AG09319 (cell line): ENCODE data around the gene PSMG2.

Source experiments
- DNase-seq: peaks from one replicate; pipeline ENCODE4 v3.0.0-alpha.2; 2010; ENCODE audit warnings: low read depth; ENCODE audit errors: extremely low read depth
- TF ChIP-seq, protein P1 (sequence below): IDR thresholded peaks from 2 replicates; pipeline ENCODE4 v1.5.1; 2011; ENCODE audit warnings: low read depth, mild to moderate bottlenecking, inconsistent platforms, low read length, moderate library complexity

PSMG2 gene

GRCh38 chr18:12702221-12703095, at the start of gene PSMG2, which contains the start of gene CEP76:
PSMG2 (plus strand) TSS chr18:12703042; CDS start chr18:12703108, 66 bp downstream.
CEP76 (minus strand) TSS chr18:12702723; CDS start chr18:12702548, 175 bp downstream.
- TF ChIP-seq, protein P1, sequence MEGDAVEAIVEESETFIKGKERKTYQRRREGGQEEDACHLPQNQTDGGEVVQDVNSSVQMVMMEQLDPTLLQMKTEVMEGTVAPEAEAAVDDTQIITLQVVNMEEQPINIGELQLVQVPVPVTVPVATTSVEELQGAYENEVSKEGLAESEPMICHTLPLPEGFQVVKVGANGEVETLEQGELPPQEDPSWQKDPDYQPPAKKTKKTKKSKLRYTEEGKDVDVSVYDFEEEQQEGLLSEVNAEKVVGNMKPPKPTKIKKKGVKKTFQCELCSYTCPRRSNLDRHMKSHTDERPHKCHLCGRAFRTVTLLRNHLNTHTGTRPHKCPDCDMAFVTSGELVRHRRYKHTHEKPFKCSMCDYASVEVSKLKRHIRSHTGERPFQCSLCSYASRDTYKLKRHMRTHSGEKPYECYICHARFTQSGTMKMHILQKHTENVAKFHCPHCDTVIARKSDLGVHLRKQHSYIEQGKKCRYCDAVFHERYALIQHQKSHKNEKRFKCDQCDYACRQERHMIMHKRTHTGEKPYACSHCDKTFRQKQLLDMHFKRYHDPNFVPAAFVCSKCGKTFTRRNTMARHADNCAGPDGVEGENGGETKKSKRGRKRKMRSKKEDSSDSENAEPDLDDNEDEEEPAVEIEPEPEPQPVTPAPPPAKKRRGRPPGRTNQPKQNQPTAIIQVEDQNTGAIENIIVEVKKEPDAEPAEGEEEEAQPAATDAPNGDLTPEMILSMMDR: no peak
- DNase-seq: peak; percentile 67

DNA sequence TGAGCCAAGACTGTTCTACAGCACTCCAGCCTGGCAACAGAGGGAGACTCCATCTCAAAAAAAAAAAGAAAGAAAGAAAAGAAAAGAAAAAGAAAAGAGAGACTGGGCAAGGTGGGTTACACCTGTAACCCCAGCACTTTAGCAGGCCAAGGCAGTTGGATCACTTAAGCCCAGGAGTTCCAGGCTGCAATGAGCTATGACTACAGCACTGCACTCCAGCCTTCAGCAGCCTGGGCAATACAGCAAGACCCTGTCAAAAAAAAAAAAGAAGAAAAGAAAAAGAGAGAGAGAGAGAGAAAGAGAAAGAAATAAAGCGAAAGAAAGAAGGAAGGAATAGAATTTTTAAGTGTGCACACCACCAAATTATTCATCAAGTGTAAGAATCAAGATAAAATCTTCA, 47.9 kb upstream of the PSMG2 start:
- TF ChIP-seq, protein P1: no peak
- DNase-seq: no peak

GRCh38 chr18:12656605-12656937, 46.3 kb upstream of the PSMG2 start:
- DNase-seq: no peak

GRCh38 chr18:12656938-12657683, 45.7 kb upstream of the PSMG2 start:
- TF ChIP-seq, protein P1: no peak
- DNase-seq: no peak

More at GRCh38 chr18:12656605-12656937, 46.3 kb upstream of the PSMG2 start:
- TF ChIP-seq, protein P1: no peak

DNA sequence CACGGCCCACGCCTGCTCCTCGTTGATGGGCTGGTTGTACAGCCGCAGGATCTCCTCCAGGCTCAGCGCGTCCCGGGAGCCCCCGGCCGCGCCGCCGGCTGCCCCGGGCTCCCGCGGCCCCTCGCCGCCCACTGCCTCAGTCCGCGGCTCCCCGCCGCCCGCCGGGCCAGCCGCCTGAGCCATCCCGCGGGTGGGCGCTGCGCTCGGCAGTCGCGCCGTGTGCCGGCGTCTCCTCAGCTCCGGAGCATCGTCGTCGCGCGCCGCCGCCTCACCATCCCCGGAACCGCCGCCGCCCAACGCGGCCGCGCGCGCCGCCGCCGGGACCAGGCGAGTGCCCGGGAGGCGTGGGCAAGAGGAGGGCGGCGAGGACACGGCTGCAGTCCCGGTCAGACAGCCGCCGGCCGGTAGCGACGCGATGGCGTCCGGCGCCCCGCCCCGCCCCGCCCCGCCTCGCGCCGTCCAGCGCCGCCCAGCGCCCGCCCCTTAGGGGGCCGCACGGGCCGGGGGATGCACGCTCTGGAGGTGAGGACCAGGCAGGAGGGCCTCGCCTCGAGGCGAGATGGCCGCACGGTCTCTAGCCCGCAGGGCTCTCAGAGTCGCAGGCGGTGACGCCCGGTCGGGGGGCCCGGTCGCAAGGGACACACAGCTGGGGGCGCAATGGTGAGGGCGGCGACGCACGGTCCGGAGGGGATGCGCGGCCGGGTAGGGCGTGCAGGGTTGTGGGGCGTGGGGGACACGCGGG, 45.0 kb upstream of the PSMG2 start, which contains the start of gene SPIRE1:
Gene SPIRE1, minus strand, starts transcription at position 424 of the 742 bp plus-strand sequence. Its CDS starts 241 bp downstream, at position 183.
- DNase-seq: no peak
- TF ChIP-seq, protein P1: no peak

DNA sequence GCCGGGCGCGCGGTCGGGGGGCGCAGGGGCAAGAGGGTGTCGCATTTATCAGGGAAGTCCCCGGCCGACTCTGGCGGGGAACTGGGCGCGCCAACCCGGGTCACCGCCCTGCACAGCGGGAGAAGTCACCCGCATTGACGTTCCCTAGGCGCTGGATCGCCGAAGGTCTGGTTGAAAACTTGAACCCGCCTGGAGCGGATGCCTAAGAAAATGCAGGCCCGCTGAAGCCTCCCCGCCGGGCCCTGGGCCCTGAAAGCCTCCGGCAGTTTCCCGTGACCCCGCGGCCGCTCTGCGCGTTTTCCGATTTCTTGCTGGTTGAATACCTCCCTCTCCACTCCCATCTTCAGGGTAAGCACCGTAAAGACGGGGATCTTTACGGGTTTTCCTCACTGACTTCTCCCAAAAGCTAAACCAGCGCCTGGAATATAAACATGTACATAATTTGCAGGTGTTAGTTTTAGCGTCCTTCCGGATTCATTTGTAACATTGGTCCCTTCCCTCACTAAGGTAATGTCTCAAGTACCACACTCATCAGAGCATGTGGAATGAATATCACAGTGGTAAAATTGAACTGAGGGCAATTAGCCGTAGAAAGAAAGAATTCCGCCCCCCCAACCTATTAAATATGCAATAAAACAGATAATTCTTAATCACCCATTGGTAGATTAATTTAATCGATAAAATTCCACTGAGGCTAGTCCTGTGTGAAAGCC, 44.3 kb upstream of the PSMG2 start:
- no peak for DNase-seq
- TF ChIP-seq, protein P1: no peak
